ENCODE data around the gene C6orf132.

Gene C6orf132

DNA sequence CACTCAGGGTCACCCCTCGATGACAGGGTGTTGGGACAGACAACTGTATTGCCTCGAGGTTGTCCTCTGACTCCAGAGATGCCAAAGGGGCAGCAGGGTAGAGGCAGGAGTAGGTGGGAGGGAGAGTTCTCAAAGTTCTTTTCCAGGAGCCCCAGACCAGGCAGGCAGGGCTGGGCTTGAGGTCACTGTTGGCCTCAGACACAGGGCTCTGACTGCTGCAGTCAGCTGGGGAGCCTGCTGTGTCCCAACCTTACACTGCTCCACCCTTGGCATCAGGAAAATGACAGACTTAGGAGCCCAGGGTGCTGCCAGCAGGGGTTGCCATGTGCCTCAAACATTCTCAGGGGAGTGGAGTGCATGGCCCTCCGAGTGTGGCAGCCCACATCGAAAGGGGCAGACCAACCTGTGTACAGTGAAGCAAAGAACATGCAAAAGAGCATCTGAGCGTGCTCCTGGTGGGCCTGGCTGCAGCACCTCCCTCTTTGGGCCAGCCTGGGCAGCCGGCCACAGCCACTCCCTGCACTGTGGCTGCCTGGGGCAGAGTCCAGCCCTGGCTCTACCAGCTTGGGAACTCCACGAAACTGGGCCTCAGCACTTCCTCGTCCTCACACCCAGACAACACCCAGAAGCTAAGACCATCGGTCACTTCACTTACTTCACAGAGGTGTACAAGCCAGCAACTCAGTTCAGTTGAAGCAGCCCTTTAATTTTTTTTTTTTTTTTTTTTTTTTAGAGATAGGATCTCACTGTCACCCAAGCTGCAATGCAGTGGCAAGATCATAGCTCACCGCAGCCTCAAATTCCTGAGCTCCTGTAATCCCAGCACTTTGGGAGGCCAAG, 24.0 kb downstream of the C6orf132 start:
- TF ChIP-seq, protein P1, sequence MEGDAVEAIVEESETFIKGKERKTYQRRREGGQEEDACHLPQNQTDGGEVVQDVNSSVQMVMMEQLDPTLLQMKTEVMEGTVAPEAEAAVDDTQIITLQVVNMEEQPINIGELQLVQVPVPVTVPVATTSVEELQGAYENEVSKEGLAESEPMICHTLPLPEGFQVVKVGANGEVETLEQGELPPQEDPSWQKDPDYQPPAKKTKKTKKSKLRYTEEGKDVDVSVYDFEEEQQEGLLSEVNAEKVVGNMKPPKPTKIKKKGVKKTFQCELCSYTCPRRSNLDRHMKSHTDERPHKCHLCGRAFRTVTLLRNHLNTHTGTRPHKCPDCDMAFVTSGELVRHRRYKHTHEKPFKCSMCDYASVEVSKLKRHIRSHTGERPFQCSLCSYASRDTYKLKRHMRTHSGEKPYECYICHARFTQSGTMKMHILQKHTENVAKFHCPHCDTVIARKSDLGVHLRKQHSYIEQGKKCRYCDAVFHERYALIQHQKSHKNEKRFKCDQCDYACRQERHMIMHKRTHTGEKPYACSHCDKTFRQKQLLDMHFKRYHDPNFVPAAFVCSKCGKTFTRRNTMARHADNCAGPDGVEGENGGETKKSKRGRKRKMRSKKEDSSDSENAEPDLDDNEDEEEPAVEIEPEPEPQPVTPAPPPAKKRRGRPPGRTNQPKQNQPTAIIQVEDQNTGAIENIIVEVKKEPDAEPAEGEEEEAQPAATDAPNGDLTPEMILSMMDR (IDR thresholded peaks at IDR 0.05), result no peak

DNA sequence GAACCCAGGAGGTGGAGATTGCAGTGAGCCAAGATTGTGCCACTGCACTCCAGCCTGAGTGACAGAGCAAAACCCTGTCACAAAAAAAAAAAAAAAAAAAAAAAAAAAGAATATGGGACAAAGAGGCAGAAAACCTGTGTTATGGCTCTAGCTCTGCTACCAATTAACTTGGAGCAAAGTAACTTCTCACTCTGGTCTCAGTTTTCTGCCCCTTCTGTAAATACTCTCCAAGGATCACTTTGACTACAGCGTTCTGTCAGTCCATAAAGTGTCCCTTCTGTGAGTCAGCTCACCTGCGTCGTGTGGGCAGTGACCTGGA, 24.6 kb downstream of the C6orf132 start:
- TF ChIP-seq, protein P1 (IDR thresholded peaks at IDR 0.05), result no peak

DNA sequence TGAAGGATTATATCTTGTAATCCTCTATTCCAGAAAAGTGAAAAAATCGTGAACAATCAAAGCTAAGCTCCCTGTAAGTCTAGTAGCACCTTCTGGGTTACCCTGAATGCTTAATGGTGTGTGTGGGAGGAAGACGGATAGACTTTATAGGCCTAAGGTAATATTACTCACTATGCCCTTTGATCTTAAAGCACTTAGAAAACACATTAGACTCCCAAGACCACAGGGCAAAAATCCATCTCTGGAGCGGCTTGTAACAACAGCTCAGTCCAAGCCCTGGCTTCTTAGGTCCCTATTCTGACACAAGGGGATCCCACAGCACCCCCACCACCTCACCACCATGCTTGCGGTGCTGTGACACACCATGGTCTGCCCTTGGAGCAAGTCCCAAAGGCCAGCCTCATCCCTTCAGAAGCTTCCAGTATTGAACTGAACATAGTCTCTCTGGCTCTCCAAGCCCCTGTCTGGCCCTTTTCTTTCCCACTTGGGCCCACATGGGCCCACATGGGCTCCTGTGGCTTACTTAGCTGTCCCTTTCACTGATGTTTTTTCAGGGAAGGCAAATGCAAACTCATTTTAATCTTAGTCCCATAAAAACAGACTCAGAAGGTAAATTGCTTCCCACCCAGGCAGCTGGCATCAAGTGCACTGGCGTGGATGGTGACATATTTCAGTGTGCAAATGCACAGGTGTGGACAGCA, 28.3 kb downstream of the C6orf132 start:
- TF ChIP-seq, protein P1 (IDR thresholded peaks at IDR 0.05), result no peak

DNA sequence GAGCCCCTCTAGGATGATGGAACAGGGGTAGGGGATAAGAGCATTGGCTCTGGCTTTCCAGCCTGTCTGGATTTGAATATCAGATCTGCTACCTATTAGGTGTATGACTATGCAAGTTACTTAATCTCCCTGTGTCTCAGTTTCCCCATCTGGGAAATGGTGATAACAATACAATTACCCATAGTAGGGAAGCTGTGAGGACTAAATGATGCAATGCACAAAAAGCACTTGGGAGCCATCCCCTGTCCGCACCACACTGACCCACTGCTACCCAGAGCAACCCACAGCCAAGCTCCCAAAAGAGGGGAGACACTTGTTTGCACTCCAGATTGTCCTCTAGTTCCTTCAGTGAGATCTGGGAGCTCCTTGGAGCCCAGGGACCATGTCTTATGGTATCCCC, 30.1 kb downstream of the C6orf132 start:
- TF ChIP-seq, protein P1 (IDR thresholded peaks at IDR 0.05), result no peak

DNA sequence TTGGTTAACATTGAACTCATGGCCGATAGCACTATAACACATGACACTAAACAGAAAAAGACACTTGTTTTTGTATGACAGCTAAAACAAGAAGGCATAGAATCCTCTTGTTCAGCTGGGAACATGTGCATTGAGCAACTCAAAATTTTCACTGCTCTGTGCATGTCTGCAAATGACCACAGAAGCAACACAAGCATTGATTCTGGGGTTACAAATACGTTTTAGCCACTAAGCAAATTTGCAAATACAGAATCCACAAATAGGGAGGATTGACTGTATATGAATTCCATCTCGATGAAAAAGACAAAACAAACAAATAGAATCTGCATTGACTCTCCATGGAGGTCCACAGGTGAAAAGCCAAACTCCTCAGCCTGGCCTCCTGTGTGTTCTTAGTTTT, 31.7 kb downstream of the C6orf132 start:
- TF ChIP-seq, protein P1 (IDR thresholded peaks at IDR 0.05), result no peak

DNA sequence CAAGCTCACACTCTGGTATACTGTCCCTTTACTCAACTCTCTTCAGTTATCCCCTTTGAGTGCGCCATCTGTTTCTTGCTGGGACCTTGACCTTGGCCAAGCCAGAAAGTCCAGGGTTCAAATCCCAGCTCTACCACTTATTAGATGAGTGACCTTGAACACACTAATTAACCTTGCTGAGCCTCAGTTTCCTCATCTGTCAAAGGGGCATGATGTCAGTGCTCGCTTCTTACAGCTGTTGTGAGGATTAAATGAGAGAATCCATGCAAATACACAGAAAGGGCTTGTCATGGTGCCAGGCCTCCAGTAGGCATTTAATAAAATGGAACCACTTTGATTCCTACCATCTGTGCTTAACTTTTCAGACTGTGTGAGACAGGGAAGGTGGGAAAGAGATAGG, 34.3 kb downstream of the C6orf132 start:
- TF ChIP-seq, protein P1 (IDR thresholded peaks at IDR 0.05), result no peak

DNA sequence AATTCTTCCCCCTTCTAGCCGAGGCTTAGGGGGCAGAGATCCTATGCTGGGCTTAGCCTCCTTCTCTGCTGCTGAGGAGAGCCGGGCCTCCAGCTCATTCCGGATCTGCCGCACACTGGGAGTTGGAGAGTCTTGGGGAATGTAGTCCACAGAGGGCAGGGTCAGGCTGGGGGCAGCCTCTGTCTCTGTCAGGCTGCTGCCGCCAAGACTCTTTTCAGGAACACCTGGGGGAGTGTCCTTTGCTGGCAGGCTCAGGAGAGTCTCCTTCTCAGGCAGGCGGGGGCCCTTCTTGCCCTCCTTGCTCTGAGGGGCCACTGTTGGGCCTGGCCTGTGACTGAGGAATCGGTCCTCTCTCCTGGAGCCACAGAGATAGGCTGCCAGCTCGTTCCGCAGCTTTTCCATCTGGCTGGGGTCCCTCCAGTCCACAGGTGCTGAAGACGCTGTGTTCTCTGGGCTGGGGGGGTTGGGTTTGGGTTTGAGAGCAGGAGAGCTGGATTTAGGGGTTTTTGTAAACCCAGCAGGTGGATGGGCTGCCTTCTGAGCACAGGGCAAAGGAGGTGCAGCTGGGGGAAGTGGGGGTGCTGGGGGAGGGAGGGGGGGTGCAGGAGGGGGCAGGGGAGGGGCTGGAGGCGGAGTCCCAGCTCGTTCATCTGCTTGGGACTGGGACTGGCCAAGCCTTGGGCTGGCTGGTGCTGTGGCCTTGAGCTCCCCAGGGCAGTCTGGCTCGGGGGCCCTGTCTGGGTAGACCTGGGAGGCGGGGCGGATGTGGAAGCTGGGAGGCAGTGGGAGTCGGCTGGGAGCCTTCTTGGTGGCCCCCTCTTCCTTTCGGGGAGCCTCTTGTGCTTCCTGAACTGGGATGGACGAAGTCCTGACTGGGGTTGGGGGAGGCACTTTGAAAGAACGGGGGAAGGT, 36.1 kb downstream of the C6orf132 start:
- TF ChIP-seq, protein P1 (IDR thresholded peaks at IDR 0.05), result no peak
